PC-3 (cell line): Measurements from ENCODE around the gene CHRNB1. TPM values are rescaled to one million over a fixed set of nuclear protein-coding genes. Genes with fewer than 3 reads are reported as not detected.

Experiments
- ATAC-seq: fragments of 200-7000 bp; cut with Tn5 transposase; 2 replicates; pipeline ENCODE4 v1.9.1; 2020; ENCODE audit warnings: mild to moderate bottlenecking, moderate library complexity
- BruUV-seq: library from RNA; stranded (reverse); fragments of 400-500 nt; replicated peaks from 2 replicates; lab custom pipeline; 2021; lab: Mats Ljungman, UMichigan
- CTCF ChIA-PET: fragments of 300-600 bp; sonication (Branson Sonifier 250); formaldehyde crosslinking; loops from one replicate; lab custom pipeline; 2022; ENCODE audit warnings: antibody characterized with exemption; lab: Charles Lee
- POLR2A ChIA-PET: fragments of 300-600 bp; sonication (Branson Sonifier 250); formaldehyde crosslinking; loops from one replicate; lab custom pipeline; 2022; ENCODE audit warnings: antibody characterized with exemption; ENCODE audit not compliant: unreplicated experiment; lab: Charles Lee
- DNase-seq: peaks from one replicate; pipeline ENCODE4 v3.0.0-alpha.2; 2015
- H2AFZ ChIP-seq: fragments of 300-600 bp; sonication (generic); 2 replicates; pipeline ENCODE4 v1.6.0; 2016; ENCODE audit warnings: antibody characterized with exemption, low read length
- H3F3A ChIP-seq: fragments of 300-600 bp; sonication (generic); one replicate; pipeline ENCODE4 v1.6.0; 2017; ENCODE audit warnings: antibody characterized with exemption, low read length, control low read depth, mild to moderate bottlenecking; ENCODE audit not compliant: unreplicated experiment
- H3K27ac ChIP-seq: fragments of 300-600 bp; sonication (generic); 2 replicates; pipeline ENCODE4 v1.5.1; 2016; ENCODE audit warnings: mild to moderate bottlenecking, low read length
- H3K27me3 ChIP-seq: fragments of 300-600 bp; sonication (generic); 2 replicates; pipeline ENCODE4 v1.6.1; 2016; ENCODE audit warnings: low read length, mixed read lengths
- H3K36me3 ChIP-seq: fragments of 300-600 bp; sonication (generic); 2 replicates; pipeline ENCODE4 v1.6.1; 2016; ENCODE audit warnings: low read depth, mixed run types, low read length, mixed read lengths
- H3K4me1 ChIP-seq: fragments of 300-600 bp; sonication (generic); 2 replicates; pipeline ENCODE4 v1.5.1; 2016; ENCODE audit warnings: low read length; ENCODE audit not compliant: insufficient read depth
- H3K4me2 ChIP-seq: fragments of 300-600 bp; sonication (generic); 2 replicates; pipeline ENCODE4 v1.6.0; 2016; ENCODE audit warnings: low read length
- H3K4me3 ChIP-seq: fragments of 300-600 bp; sonication (generic); 2 replicates; pipeline ENCODE4 v1.5.1; 2016; ENCODE audit warnings: mild to moderate bottlenecking, low read length, mixed read lengths
- H3K79me2 ChIP-seq: fragments of 300-600 bp; sonication (generic); 2 replicates; pipeline ENCODE4 v1.6.1; 2017; ENCODE audit warnings: low read length, mixed read lengths
- H3K9ac ChIP-seq: fragments of 300-600 bp; sonication (generic); 2 replicates; pipeline ENCODE4 v1.6.0; 2016; ENCODE audit warnings: mild to moderate bottlenecking, low read length
- H3K9me2 ChIP-seq: fragments of 300-600 bp; sonication (generic); replicated peaks from 2 replicates; pipeline ENCODE4 v1.6.1; 2016; ENCODE audit warnings: mixed run types, low read length, mixed read lengths
- H3K9me3 ChIP-seq: fragments of 300-600 bp; sonication (generic); 2 replicates; pipeline ENCODE4 v1.6.1; 2016; ENCODE audit warnings: low read length, mixed read lengths
- H4K20me1 ChIP-seq: fragments of 300-600 bp; sonication (generic); 2 replicates; pipeline ENCODE4 v1.6.1; 2016; ENCODE audit warnings: low read length, mixed read lengths
- EZH2 ChIP-seq: fragments of 300-600 bp; sonication (generic); IDR thresholded peaks from one replicate; pipeline ENCODE4 v1.6.1; 2017; ENCODE audit warnings: antibody characterized with exemption, mild to moderate bottlenecking, low read length; ENCODE audit not compliant: unreplicated experiment
- EZH2phosphoT487 ChIP-seq: fragments of 300-600 bp; sonication (generic); IDR thresholded peaks from 2 replicates; pipeline ENCODE4 v1.6.1; 2018; ENCODE audit warnings: mild to moderate bottlenecking, antibody characterized with exemption, low read length, borderline replicate concordance
- intact Hi-C: fragments of 100-400 bp; cut with micrococcal nuclease; formaldehyde crosslinking; loops from 2 replicates; pipeline ENCODE4 v1.9.0; 2023
- total RNA-seq: library from RNA; depleted of rRNA; stranded (reverse); fragments of >200 nt; gene quantifications from 2 replicates; pipeline ENCODE4 v1.2.3, GENCODE V29; 2014
- TF ChIP-seq, protein P1 (sequence below): fragments of 300-600 bp; sonication (generic); conservative IDR thresholded peaks from 2 replicates; pipeline ENCODE4 v1.5.1; 2017; ENCODE audit warnings: antibody characterized with exemption, low read depth, mild to moderate bottlenecking, low read length

CHRNB1 gene
- total RNA-seq, 1 experiment from 2014 or later, result 2.1 TPM

DNA sequence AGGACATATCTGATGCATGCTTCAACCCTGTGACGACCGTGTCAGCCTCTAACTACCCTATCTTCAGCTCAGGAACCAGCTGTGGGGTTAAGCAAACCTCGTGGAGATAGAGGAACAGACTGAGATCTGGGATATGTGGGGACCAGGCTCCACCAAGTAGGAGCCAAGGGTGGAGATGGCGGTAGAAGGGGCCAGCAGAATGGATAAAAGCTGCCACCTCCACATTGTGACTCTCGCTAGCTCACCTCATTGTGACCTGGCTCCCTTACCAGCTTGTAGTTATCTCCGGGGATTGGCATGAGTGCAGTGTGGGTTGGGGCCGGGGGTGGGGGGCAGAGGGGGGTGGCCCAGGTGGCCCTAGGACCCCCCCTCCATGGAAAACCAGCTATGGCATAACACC lies 19.5 kb upstream of the CHRNB1 start, which contains the start of gene SPEM2:
Gene SPEM2, plus strand, starts transcription at position 301 of the 400 bp plus-strand sequence. Its CDS starts 73 bp downstream, at position 374.
- no peaks in the 10 kb centered on the region for H3K4me1 ChIP-seq
- no peaks in the 10 kb centered on the region for H3K27me3 ChIP-seq
- DNase-seq (no peak), ATAC-seq (no peak)
- H3K9ac ChIP-seq, result no peak within 1 kb of the TSS
- no peaks in the 10 kb centered on the region for H3F3A ChIP-seq
- no peak within 1 kb of the TSS for H3K4me3 ChIP-seq
- no peaks in the 10 kb centered on the region for H3K79me2 ChIP-seq
- TF ChIP-seq, protein P1, sequence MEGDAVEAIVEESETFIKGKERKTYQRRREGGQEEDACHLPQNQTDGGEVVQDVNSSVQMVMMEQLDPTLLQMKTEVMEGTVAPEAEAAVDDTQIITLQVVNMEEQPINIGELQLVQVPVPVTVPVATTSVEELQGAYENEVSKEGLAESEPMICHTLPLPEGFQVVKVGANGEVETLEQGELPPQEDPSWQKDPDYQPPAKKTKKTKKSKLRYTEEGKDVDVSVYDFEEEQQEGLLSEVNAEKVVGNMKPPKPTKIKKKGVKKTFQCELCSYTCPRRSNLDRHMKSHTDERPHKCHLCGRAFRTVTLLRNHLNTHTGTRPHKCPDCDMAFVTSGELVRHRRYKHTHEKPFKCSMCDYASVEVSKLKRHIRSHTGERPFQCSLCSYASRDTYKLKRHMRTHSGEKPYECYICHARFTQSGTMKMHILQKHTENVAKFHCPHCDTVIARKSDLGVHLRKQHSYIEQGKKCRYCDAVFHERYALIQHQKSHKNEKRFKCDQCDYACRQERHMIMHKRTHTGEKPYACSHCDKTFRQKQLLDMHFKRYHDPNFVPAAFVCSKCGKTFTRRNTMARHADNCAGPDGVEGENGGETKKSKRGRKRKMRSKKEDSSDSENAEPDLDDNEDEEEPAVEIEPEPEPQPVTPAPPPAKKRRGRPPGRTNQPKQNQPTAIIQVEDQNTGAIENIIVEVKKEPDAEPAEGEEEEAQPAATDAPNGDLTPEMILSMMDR, result no peak
- TF ChIP-seq EZH2phosphoT487, result no peak
- TF ChIP-seq EZH2, result no peak
- POLR2A ChIA-PET, result no interaction called here
- H3K4me2 ChIP-seq, result no peak within 1 kb of the TSS
- CTCF ChIA-PET, result no interaction called here
- H3K27ac ChIP-seq, result no peak within 1 kb of the TSS
- no peak within 1 kb of the TSS for H2AFZ ChIP-seq
- intact Hi-C loops, result no loop called here
- H4K20me1 ChIP-seq, result no peaks in the 10 kb centered on the region
- H3K36me3 ChIP-seq, result no peaks in the 10 kb centered on the region
- no peaks in the 10 kb centered on the region for H3K9me2 ChIP-seq
- no peaks in the 10 kb centered on the region for H3K9me3 ChIP-seq
- BruUV-seq, result no TSS peak

DNA sequence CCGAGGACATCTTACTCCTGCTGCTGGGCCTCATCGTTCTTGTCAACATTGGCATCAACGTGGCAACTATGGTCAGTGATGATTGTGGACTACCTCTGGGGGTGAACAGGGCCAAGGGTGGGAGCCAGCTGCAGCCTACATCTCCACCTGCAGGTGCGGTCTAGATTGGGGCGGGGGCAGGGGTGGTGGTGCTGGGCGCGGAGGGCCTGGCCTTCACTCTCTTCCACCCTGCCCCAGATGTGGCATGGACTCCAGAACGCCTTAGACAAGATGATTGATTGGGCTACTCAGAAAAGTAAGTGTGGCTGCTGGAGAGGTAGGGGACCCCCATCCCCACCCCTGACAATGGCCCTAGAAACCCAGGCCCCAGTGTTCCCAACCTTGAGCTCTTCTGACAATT lies 19.1 kb upstream of the CHRNB1 start:
- CTCF ChIA-PET, result no interaction called here
- Histone ChIP-seq H3F3A (no peaks in the 10 kb centered on the region), H3K4me2 (no peak overlapping the region), H4K20me1 (no peaks in the 10 kb centered on the region), H3K9me2 (no peaks in the 10 kb centered on the region), H3K27ac (no peak overlapping the region), H3K9ac (no peak overlapping the region), H3K4me3 (no peak overlapping the region), H3K79me2 (no peaks in the 10 kb centered on the region), H3K36me3 (no peaks in the 10 kb centered on the region), H3K9me3 (no peaks in the 10 kb centered on the region), H3K27me3 (no peaks in the 10 kb centered on the region), H3K4me1 (no peaks in the 10 kb centered on the region), H2AFZ (no peak overlapping the region)
- DNase-seq (no peak), ATAC-seq (no peak)
- POLR2A ChIA-PET, result no interaction called here
- no TSS peak for BruUV-seq
- intact Hi-C loops, result no loop called here
- TF ChIP-seq, protein P1, result no peak
- TF ChIP-seq EZH2, result no peak
- TF ChIP-seq EZH2phosphoT487, result no peak

DNA sequence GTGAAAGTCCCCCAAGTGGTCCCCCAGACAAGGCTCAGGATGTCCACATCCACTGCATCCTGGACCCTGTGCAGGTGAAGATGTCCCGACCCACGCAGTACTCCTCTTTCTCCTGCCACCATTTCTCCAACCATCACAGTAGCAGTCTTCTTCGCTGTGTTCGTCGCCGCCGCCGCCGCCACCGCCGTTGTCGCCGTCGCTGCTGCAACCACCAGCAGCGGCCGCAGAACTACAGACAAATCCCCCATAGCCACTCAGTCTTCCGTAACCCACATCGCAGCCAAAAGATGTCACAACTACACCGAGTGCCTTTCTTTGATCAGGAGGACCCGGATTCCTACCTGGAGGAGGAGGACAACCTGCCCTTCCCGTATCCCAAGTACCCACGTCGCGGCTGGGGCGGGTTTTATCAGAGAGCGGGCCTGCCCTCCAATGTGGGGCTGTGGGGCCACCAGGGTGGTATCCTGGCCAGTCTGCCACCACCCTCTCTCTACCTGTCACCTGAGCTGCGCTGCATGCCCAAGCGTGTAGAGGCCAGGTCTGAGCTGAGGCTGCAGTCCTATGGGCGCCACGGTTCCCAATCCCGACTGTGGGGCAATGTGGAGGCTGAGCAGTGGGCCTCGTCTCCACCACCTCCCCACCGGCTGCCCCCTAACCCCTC lies 18.5 kb upstream of the CHRNB1 start:
- no peaks in the 10 kb centered on the region for H3K9me3 ChIP-seq
- POLR2A ChIA-PET, result no interaction called here
- no peak overlapping the region for H2AFZ ChIP-seq
- no peak overlapping the region for H3K9ac ChIP-seq
- BruUV-seq, result no TSS peak
- CTCF ChIA-PET, result no interaction called here
- no peaks in the 10 kb centered on the region for H3K27me3 ChIP-seq
- no peaks in the 10 kb centered on the region for H3K4me1 ChIP-seq
- intact Hi-C loops, result no loop called here
- no peaks in the 10 kb centered on the region for H3F3A ChIP-seq
- no peak for DNase-seq
- no peak overlapping the region for H3K27ac ChIP-seq
- no peaks in the 10 kb centered on the region for H3K79me2 ChIP-seq
- H3K4me2 ChIP-seq, result no peak overlapping the region
- no peak for ATAC-seq
- no peak for TF ChIP-seq EZH2phosphoT487
- no peak for TF ChIP-seq EZH2
- TF ChIP-seq, protein P1, result no peak
- no peaks in the 10 kb centered on the region for H4K20me1 ChIP-seq
- H3K36me3 ChIP-seq, result no peaks in the 10 kb centered on the region
- no peak overlapping the region for H3K4me3 ChIP-seq
- no peaks in the 10 kb centered on the region for H3K9me2 ChIP-seq
